T-helper 1 cell treated with Interleukin-12 subunit alpha and Interleukin-12 subunit beta and Interleukin-4 antibody, amounts not matched to agents 30 μg/mL and 1 μg/mL, for 36 hours (primary cell): ENCODE measurements around the gene CDYL.
"Not testable (repeated sequence)": the region's sequence is repeated elsewhere in the genome, so short reads cannot be mapped to it uniquely, and the experiment has no call there.

Experiments
- H3K27ac Mint-ChIP-seq: one replicate; pipeline ENCODE4 v1.8.0; 2021; ENCODE audit warnings: mild to moderate bottlenecking, mixed read lengths
- H3K27me3 Mint-ChIP-seq: one replicate; pipeline ENCODE4 v1.8.0; 2021; ENCODE audit warnings: low read depth, mixed read lengths
- H3K36me3 Mint-ChIP-seq: one replicate; pipeline ENCODE4 v1.8.0; 2021; ENCODE audit warnings: low read depth, mixed read lengths
- H3K4me1 Mint-ChIP-seq: one replicate; pipeline ENCODE4 v1.8.0; 2021; ENCODE audit warnings: low read depth, mixed read lengths
- H3K4me3 Mint-ChIP-seq: one replicate; pipeline ENCODE4 v1.8.0; 2021; ENCODE audit warnings: mild to moderate bottlenecking, moderate library complexity, mixed read lengths
- H3K9me3 Mint-ChIP-seq: one replicate; pipeline ENCODE4 v1.8.0; 2021; ENCODE audit warnings: mixed read lengths

The CDYL gene

GRCh38 chr6:5005038-5005433 lies 228.8 kb downstream of the CDYL start:
- H3K4me1 Mint-ChIP-seq, H3K27ac Mint-ChIP-seq, H3K36me3 Mint-ChIP-seq, H3K27me3 Mint-ChIP-seq, H3K4me3 Mint-ChIP-seq, H3K9me3 Mint-ChIP-seq: not testable (repeated sequence)
